Mammary epithelial cell (primary cell): ENCODE measurements around the gene MTMR10.

ENCODE experiments used
- EZH2 ChIP-seq: IDR thresholded peaks from 2 replicates; pipeline ENCODE4 v1.6.1; 2012; ENCODE audit warnings: low read length, inconsistent platforms, borderline replicate concordance
- TF ChIP-seq, protein P1 (sequence below), 2 donors: IDR thresholded peaks in 1 of 2; conservative IDR thresholded peaks in 1 of 2; 2 replicates each; pipeline ENCODE4 v1.5.1; 2011 to 2012; ENCODE audit warnings: inconsistent platforms in 2 of 2, low read length in 2 of 2, mild to moderate bottlenecking in 2 of 2, control low read depth in 1 of 2, low read depth in 1 of 2; ENCODE audit not compliant: insufficient read depth in 1 of 2; ENCODE audit errors: extremely low read depth in 1 of 2

DNA sequence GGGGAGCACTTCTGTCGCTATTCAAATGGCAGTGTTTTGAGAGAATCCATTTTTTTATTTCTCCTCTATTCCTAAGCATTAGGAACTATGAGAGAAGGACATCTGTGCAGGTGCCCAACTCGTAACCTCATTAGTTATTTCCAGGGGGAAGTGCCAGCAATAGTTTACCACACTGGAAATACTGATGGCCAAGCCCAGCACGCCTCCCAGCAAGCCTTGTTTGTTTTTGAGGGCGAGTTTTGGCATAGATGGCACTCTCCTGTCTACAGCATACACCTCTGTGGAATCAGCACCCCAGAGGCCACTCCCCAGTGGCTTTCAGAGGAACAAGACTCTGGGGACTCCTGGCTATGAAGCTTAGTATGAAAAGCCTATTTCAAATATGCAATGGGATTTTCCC is 51.1 kb downstream of the MTMR10 start:
- TF ChIP-seq, protein P1, sequence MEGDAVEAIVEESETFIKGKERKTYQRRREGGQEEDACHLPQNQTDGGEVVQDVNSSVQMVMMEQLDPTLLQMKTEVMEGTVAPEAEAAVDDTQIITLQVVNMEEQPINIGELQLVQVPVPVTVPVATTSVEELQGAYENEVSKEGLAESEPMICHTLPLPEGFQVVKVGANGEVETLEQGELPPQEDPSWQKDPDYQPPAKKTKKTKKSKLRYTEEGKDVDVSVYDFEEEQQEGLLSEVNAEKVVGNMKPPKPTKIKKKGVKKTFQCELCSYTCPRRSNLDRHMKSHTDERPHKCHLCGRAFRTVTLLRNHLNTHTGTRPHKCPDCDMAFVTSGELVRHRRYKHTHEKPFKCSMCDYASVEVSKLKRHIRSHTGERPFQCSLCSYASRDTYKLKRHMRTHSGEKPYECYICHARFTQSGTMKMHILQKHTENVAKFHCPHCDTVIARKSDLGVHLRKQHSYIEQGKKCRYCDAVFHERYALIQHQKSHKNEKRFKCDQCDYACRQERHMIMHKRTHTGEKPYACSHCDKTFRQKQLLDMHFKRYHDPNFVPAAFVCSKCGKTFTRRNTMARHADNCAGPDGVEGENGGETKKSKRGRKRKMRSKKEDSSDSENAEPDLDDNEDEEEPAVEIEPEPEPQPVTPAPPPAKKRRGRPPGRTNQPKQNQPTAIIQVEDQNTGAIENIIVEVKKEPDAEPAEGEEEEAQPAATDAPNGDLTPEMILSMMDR (conservative IDR thresholded peaks at IDR 0.05 in 1 of 2, IDR thresholded peaks at IDR 0.05 in 1 of 2; ENCODE audit: extremely low read depth in 1 of 2, insufficient read depth in 1 of 2, low read depth in 1 of 2, low read length in 2 of 2) = no peak
- TF ChIP-seq EZH2 = no peak
